ENCODE measurements around the gene HMCES.
"Not testable (repeated sequence)": the region's sequence is repeated elsewhere in the genome, so short reads cannot be mapped to it uniquely, and the experiment has no call there.

Gene HMCES

GRCh38 chr3:129263161-129263910, 15.3 kb upstream of the HMCES start:
- TF ChIP-seq CTCF (IDR thresholded peaks at IDR 0.05; ENCODE audit: low read depth, low read length) = no peak
- Histone ChIP-seq H3K36me3 (peaks cover 89% of the 10 kb centered on the region), H3K4me3 (ENCODE audit: low read depth, low read length) (no peak overlapping the region), H3K4me1 (no peaks in the 10 kb centered on the region), H3K9me3 (no peaks in the 10 kb centered on the region), H3K27me3 (no peaks in the 10 kb centered on the region)
- DNase-seq = no peak

DNA sequence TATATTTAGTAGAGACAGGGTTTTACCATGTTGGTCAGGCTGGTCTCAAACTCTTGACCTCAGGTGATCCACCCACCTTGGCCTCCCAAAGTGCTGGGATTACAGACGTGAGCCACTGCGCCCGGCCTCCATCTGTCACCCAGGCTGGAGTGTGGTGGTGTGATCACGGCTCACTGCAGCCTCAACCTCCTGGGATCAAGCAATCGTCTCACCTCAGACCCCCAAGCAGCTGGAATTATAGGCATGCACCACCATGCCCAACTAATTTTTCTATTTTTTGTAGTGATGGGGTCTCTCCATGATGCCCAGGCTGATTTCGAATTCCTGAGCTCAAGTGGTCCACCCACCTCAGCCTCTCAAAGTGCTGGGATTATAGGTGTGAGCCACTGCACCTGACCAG, 13.7 kb upstream of the HMCES start:
- not testable (repeated sequence) for H3K27me3 ChIP-seq; H3K4me1 ChIP-seq; H3K4me3 ChIP-seq (ENCODE audit: low read depth, low read length); DNase-seq; H3K9me3 ChIP-seq
- H3K36me3 ChIP-seq = peaks cover 90% of the 10 kb centered on the region

GRCh38 chr3:129266651-129267050, 12.0 kb upstream of the HMCES start:
- Histone ChIP-seq H3K4me3 (ENCODE audit: low read depth, low read length) (no peak overlapping the region), H3K36me3 (peaks cover 90% of the 10 kb centered on the region), H3K9me3 (no peaks in the 10 kb centered on the region), H3K27me3 (no peaks in the 10 kb centered on the region), H3K4me1 (no peaks in the 10 kb centered on the region)
- no peak for TF ChIP-seq CTCF (IDR thresholded peaks at IDR 0.05; ENCODE audit: low read depth, low read length)
- no peak for DNase-seq

- Histone ChIP-seq H3K36me3 (peaks cover 92% of the 10 kb centered on the region), H3K9me3 (no peaks in the 10 kb centered on the region), H3K4me3 (ENCODE audit: low read depth, low read length) (no peak overlapping the region), H3K27me3 (no peaks in the 10 kb centered on the region), H3K4me1 (no peaks in the 10 kb centered on the region)
- no peak for DNase-seq
- TF ChIP-seq CTCF (IDR thresholded peaks at IDR 0.05; ENCODE audit: low read depth, low read length) = no peak
Observed at GRCh38 chr3:129268396-129268795, 10.3 kb upstream of the HMCES start.

DNA sequence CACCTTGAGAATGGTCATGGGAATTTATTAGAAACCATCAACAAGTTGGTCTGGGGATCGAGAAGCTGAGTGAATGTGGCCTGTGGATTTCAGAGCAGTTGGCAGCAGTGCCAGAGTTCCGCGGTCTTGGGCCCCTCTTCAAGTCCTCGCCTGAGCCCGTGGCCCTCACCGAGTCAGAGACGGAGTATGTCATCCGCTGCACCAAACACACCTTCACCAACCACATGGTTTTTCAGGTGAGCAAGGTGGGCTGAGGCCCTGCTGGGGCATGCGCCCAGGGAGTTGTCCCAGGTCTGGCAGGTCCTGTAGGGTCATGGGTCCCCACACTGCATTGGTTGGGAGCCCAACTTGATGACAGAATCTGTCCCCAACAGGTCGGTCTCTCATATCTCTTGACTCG, 7.0 kb upstream of the HMCES start:
- Histone ChIP-seq H3K27me3 (no peaks in the 10 kb centered on the region), H3K4me3 (ENCODE audit: low read depth, low read length) (no peak overlapping the region), H3K4me1 (no peaks in the 10 kb centered on the region), H3K36me3 (peaks cover 90% of the 10 kb centered on the region), H3K9me3 (no peaks in the 10 kb centered on the region)
- no peak for DNase-seq
- no peak for TF ChIP-seq CTCF (IDR thresholded peaks at IDR 0.05; ENCODE audit: low read depth, low read length)

GRCh38 chr3:129276385-129276784, 2.3 kb upstream of the HMCES start:
- TF ChIP-seq CTCF (IDR thresholded peaks at IDR 0.05; ENCODE audit: low read depth, low read length) = no peak
- Histone ChIP-seq H3K9me3 (no peaks in the 10 kb centered on the region), H3K4me1 (peaks cover 8% of the 10 kb centered on the region), H3K4me3 (ENCODE audit: low read depth, low read length) (no peak overlapping the region), H3K36me3 (peaks cover 55% of the 10 kb centered on the region), H3K27me3 (no peaks in the 10 kb centered on the region)
- DNase-seq = no peak

Data from BE2C (cell line).